Activated naive CD4-positive, alpha-beta T cell treated with anti-CD3 and anti-CD28 coated beads for 36 hours (primary cell): ENCODE data around the gene LGALSL. TPM values are rescaled to one million over a fixed set of nuclear protein-coding genes. Genes with fewer than 3 reads are reported as not detected.

Experiments
- CTCF ChIA-PET: fragments of 350-600 bp; sonication (Branson Sonifier 250); formaldehyde crosslinking; loops from one replicate; lab custom pipeline; 2021; ENCODE audit warnings: antibody characterized with exemption; lab: Charles Lee
- DNase-seq: peaks from one replicate; pipeline ENCODE4 v3.0.0-alpha.2; 2020
- H3K27ac Mint-ChIP-seq: one replicate; pipeline ENCODE4 v1.8.0; 2021; ENCODE audit warnings: mild to moderate bottlenecking, mixed read lengths
- H3K27me3 Mint-ChIP-seq: one replicate; pipeline ENCODE4 v1.8.0; 2021; ENCODE audit warnings: low read depth, mixed read lengths
- H3K36me3 Mint-ChIP-seq: one replicate; pipeline ENCODE4 v1.8.0; 2021; ENCODE audit warnings: low read depth, mixed read lengths
- H3K4me1 Mint-ChIP-seq: one replicate; pipeline ENCODE4 v1.8.0; 2021; ENCODE audit warnings: low read depth, mixed read lengths
- H3K4me3 Mint-ChIP-seq: one replicate; pipeline ENCODE4 v1.8.0; 2021; ENCODE audit warnings: mild to moderate bottlenecking, moderate library complexity, mixed read lengths
- H3K9me3 Mint-ChIP-seq: one replicate; pipeline ENCODE4 v1.8.0; 2021; ENCODE audit warnings: mixed read lengths
- intact Hi-C: fragments of 100-400 bp; cut with micrococcal nuclease; formaldehyde crosslinking; loops from one replicate; pipeline ENCODE4 v1.15.1; 2023
- total RNA-seq, 2 experiments: library from RNA; stranded (reverse); gene quantifications; one replicate each; pipeline ENCODE4 v1.2.3, GENCODE V29; 2021

Gene LGALSL
- total RNA-seq, 2 experiments from 2014 or later, result 1.0 to 1.5 TPM

DNA sequence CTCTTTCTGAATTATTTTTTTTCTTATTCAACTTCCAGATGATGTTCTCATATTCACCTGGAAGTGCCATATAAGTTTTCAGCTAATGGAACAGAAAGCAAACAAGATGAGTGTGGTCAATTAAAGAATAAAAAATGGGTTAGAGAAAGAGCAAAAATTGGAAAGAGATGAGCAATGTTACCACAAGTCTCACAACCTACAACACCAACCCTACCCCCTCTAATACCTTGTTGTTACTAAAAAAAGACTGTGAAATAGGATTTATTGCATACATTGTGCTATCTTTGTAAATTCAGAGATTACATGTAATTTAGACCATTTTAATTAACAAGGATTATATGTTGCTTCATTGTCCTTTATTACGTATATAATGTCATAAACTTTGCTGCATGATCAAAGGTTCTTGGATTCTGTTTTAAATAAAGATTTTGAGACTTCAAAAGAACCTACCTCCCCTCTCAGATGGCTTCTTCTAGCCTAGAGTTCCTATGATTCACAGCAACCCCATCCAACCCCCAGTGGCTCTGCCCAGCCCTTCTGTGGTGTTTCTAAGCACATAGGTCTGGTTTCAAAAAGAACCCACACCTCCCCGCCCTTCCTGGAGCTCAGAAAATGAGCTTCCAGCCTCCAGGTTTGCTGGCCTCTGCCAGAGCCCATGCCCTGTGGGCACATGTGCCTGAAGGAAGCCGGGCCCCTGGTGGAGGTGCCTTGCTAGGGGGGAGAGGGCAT lies 24.7 kb downstream of the LGALSL start:
- no peaks in the 10 kb centered on the region for H3K27me3 Mint-ChIP-seq
- H3K9me3 Mint-ChIP-seq, result no peaks in the 10 kb centered on the region
- H3K27ac Mint-ChIP-seq, result no peak overlapping the region
- intact Hi-C loops, result no loop called here
- no peaks in the 10 kb centered on the region for H3K36me3 Mint-ChIP-seq
- CTCF ChIA-PET, result interaction anchor here (2.1 to 13.2 kb wide), 2 partner anchors 9 to 149 kb away, joined by 9 to 232 read pairs; no protein-coding TSS in a partner anchor
- H3K4me3 Mint-ChIP-seq, result no peak overlapping the region
- H3K4me1 Mint-ChIP-seq, result no peaks in the 10 kb centered on the region
- peak; percentile 18 for DNase-seq

GRCh38 chr2:64479259-64480117 lies 25.5 kb downstream of the LGALSL start:
- intact Hi-C loops, result loop anchor here (10.0 kb wide), 2 partner anchors 325 to 575 kb away; no protein-coding TSS in a partner anchor
- no peak for DNase-seq
- no peaks in the 10 kb centered on the region for H3K36me3 Mint-ChIP-seq
- no peak overlapping the region for H3K27ac Mint-ChIP-seq
- CTCF ChIA-PET, result interaction anchor here (0.7 to 13.2 kb wide), 3 partner anchors 8 to 150 kb away, joined by 4 to 232 read pairs (median 9); no protein-coding TSS in a partner anchor
- no peak overlapping the region for H3K4me3 Mint-ChIP-seq
- H3K9me3 Mint-ChIP-seq, result no peaks in the 10 kb centered on the region
- no peaks in the 10 kb centered on the region for H3K27me3 Mint-ChIP-seq
- H3K4me1 Mint-ChIP-seq, result no peaks in the 10 kb centered on the region

- intact Hi-C loops, result loop anchor here (10.0 kb wide), 2 partner anchors 327 to 577 kb away; no protein-coding TSS in a partner anchor
Measured at GRCh38 chr2:64481665-64482064, 27.7 kb downstream of the LGALSL start.

GRCh38 chr2:64482243-64482642 lies 28.3 kb downstream of the LGALSL start:
- H3K27me3 Mint-ChIP-seq, result no peaks in the 10 kb centered on the region
- CTCF ChIA-PET, result interaction anchor here (0.6 to 13.2 kb wide), 4 partner anchors 11 to 153 kb away, joined by 3 to 232 read pairs (median 4); no protein-coding TSS in a partner anchor
- H3K4me1 Mint-ChIP-seq, result no peaks in the 10 kb centered on the region
- H3K4me3 Mint-ChIP-seq, result no peak overlapping the region
- no peak for DNase-seq
- no peaks in the 10 kb centered on the region for H3K9me3 Mint-ChIP-seq
- H3K36me3 Mint-ChIP-seq, result no peaks in the 10 kb centered on the region
- no peak overlapping the region for H3K27ac Mint-ChIP-seq
- intact Hi-C loops, result loop anchor here (10.0 kb wide), 2 partner anchors 327 to 577 kb away; no protein-coding TSS in a partner anchor

More at GRCh38 chr2:64481665-64482064, 27.7 kb downstream of the LGALSL start:
- Mint-ChIP-seq H3K27ac (no peak overlapping the region), H3K4me3 (no peak overlapping the region), H3K4me1 (no peaks in the 10 kb centered on the region), H3K36me3 (no peaks in the 10 kb centered on the region), H3K27me3 (no peaks in the 10 kb centered on the region), H3K9me3 (no peaks in the 10 kb centered on the region)
- DNase-seq, result no peak
- CTCF ChIA-PET, result interaction anchor here (0.6 to 13.2 kb wide), 4 partner anchors 12 to 152 kb away, joined by 3 to 232 read pairs (median 4); no protein-coding TSS in a partner anchor

DNA sequence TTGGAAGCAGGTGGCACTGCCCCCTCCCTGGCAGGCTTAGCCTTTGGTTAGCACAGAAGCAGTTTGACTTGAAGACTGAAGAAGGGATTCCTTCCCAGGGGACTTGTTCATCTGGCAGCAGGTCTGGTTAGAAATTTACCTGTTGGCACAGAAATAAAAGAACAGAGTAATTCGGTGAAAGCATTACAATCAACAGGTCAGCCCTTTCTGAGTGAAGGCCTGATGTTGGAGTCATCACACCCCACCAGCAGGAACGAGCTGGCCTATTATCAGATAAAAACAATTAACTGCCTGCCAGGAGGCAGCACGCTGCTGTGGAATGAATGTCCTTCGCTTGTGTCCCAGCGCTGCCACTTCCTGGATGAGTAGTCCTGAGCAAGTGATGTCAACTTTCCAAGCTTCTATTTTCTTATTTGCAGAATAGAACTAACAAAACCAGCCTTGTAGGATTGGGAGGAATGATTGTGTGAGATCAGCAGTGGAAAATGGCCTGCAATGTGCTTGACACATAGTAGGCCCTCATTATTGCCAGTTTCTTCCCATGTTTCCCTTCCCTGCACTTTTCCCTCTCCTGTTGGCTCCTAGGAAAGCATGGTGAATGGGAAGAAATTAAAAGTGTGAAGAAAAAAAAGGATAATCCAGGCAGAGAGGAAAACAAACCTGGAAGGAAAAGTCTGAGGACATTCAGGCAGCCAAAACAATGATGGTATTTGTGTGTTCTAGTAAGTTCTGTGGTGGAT lies 29.0 kb downstream of the LGALSL start:
- no peak overlapping the region for H3K4me3 Mint-ChIP-seq
- CTCF ChIA-PET, result interaction anchor here (0.8 to 13.2 kb wide), 4 partner anchors 15 to 153 kb away, joined by 3 to 232 read pairs (median 3); no protein-coding TSS in a partner anchor
- intact Hi-C loops, result loop anchor here (10.0 kb wide), 2 partner anchors 328 to 578 kb away; no protein-coding TSS in a partner anchor
- peaks cover under 1% of the 10 kb centered on the region for H3K4me1 Mint-ChIP-seq
- H3K27ac Mint-ChIP-seq, result no peak overlapping the region
- H3K9me3 Mint-ChIP-seq, result no peaks in the 10 kb centered on the region
- H3K27me3 Mint-ChIP-seq, result no peaks in the 10 kb centered on the region
- no peak for DNase-seq
- no peaks in the 10 kb centered on the region for H3K36me3 Mint-ChIP-seq

GRCh38 chr2:64485331-64485730 lies 31.4 kb downstream of the LGALSL start:
- peaks cover 7% of the 10 kb centered on the region for H3K4me1 Mint-ChIP-seq
- DNase-seq, result no peak
- H3K27me3 Mint-ChIP-seq, result no peaks in the 10 kb centered on the region
- no peak overlapping the region for H3K4me3 Mint-ChIP-seq
- intact Hi-C loops, result loop anchor here (5.0 to 10.0 kb wide), 3 partner anchors 331 to 793 kb away; no protein-coding TSS in a partner anchor
- CTCF ChIA-PET, result interaction anchor here (0.7 to 13.2 kb wide), 5 partner anchors 12 to 156 kb away, joined by 3 to 232 read pairs (median 6); no protein-coding TSS in a partner anchor
- H3K27ac Mint-ChIP-seq, result no peak overlapping the region
- no peaks in the 10 kb centered on the region for H3K9me3 Mint-ChIP-seq
- H3K36me3 Mint-ChIP-seq, result no peaks in the 10 kb centered on the region

- Mint-ChIP-seq H3K27ac (no peak overlapping the region), H3K36me3 (no peaks in the 10 kb centered on the region), H3K4me3 (no peak overlapping the region), H3K27me3 (no peaks in the 10 kb centered on the region), H3K9me3 (no peaks in the 10 kb centered on the region), H3K4me1 (peaks cover 7% of the 10 kb centered on the region)
- intact Hi-C loops, result loop anchor here (5.0 to 10.0 kb wide), 3 partner anchors 331 to 794 kb away; no protein-coding TSS in a partner anchor
- CTCF ChIA-PET, result interaction anchor here (0.7 to 13.2 kb wide), 8 partner anchors 9 to 437 kb away, joined by 3 to 232 read pairs (median 4); no protein-coding TSS in a partner anchor
- DNase-seq, result no peak
Measured at GRCh38 chr2:64485961-64486360, 32.0 kb downstream of the LGALSL start.

GRCh38 chr2:64487256-64488049 lies 33.5 kb downstream of the LGALSL start:
- Mint-ChIP-seq H3K36me3 (no peaks in the 10 kb centered on the region), H3K27me3 (no peaks in the 10 kb centered on the region), H3K9me3 (no peaks in the 10 kb centered on the region), H3K4me3 (no peak overlapping the region), H3K27ac (no peak overlapping the region), H3K4me1 (peaks cover 7% of the 10 kb centered on the region)
- DNase-seq, result no peak
- CTCF ChIA-PET, result interaction anchor here (0.6 to 13.2 kb wide), 43 partner anchors 8 to 794 kb away, joined by 3 to 232 read pairs (median 4); partner anchors contain the start of gene AFTPH
- intact Hi-C loops, result loop anchor here (1.0 to 10.0 kb wide), 6 partner anchors 31 to 795 kb away; no protein-coding TSS in a partner anchor

- Mint-ChIP-seq H3K9me3 (no peaks in the 10 kb centered on the region), H3K27me3 (no peaks in the 10 kb centered on the region), H3K27ac (no peak overlapping the region), H3K4me1 (peaks cover 7% of the 10 kb centered on the region), H3K36me3 (no peaks in the 10 kb centered on the region), H3K4me3 (no peak overlapping the region)
- CTCF ChIA-PET, result interaction anchor here (0.6 to 13.2 kb wide), 46 partner anchors 8 to 1048 kb away, joined by 3 to 232 read pairs (median 4); partner anchors contain the start of gene AFTPH
- intact Hi-C loops, result loop anchor here (1.0 to 10.0 kb wide), 6 partner anchors 32 to 796 kb away; no protein-coding TSS in a partner anchor
- peak; percentile 88 for DNase-seq
Measured at GRCh38 chr2:64488050-64488974, 34.4 kb downstream of the LGALSL start.
